Measurements from ENCODE around the gene PROX2.

GRCh38 chr14:74911704-74912103, 35.8 kb upstream of the PROX2 start:
- no peak for TF ChIP-seq POLR2A (IDR thresholded peaks at IDR 0.05)
- TF ChIP-seq, protein P1, sequence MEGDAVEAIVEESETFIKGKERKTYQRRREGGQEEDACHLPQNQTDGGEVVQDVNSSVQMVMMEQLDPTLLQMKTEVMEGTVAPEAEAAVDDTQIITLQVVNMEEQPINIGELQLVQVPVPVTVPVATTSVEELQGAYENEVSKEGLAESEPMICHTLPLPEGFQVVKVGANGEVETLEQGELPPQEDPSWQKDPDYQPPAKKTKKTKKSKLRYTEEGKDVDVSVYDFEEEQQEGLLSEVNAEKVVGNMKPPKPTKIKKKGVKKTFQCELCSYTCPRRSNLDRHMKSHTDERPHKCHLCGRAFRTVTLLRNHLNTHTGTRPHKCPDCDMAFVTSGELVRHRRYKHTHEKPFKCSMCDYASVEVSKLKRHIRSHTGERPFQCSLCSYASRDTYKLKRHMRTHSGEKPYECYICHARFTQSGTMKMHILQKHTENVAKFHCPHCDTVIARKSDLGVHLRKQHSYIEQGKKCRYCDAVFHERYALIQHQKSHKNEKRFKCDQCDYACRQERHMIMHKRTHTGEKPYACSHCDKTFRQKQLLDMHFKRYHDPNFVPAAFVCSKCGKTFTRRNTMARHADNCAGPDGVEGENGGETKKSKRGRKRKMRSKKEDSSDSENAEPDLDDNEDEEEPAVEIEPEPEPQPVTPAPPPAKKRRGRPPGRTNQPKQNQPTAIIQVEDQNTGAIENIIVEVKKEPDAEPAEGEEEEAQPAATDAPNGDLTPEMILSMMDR (IDR thresholded peaks at IDR 0.05) = no peak

Data from adrenal gland (tissue), 5 donors.